Measurements from ENCODE around the gene PRRC2B.

- TF ChIP-seq POLR2A (IDR thresholded peaks at IDR 0.05; ENCODE audit: low read depth, low read length) = no peak
- no peak for TF ChIP-seq SPI1 (IDR thresholded peaks at IDR 0.05; ENCODE audit: low read depth, low read length)
- TF ChIP-seq POLR2AphosphoS5 (IDR thresholded peaks at IDR 0.05; ENCODE audit: low read depth, low read length) = no peak
Observed at GRCh38 chr9:131429121-131430012, 35.5 kb downstream of the PRRC2B start.

All from GM12891 (cell line).